Lower leg skin (tissue), 3 donors: Measurements from ENCODE around the gene FTCDNL1.

Experiments used
- POLR2A ChIP-seq, 2 donors: fragments of 450-650 bp; IDR thresholded peaks; one replicate each; pipeline ENCODE4 v1.6.1; 2016 to 2017; ENCODE audit warnings: antibody characterized with exemption in 2 of 2, mild to moderate bottlenecking in 1 of 2, moderate library complexity in 1 of 2
- TF ChIP-seq, protein P1 (sequence below), 3 donors: fragments of 450-650 bp; IDR thresholded peaks; one replicate each; pipeline ENCODE4 v1.5.1; 2016; ENCODE audit warnings: antibody characterized with exemption in 3 of 3, mild to moderate bottlenecking in 3 of 3, moderate library complexity in 2 of 3

- TF ChIP-seq, protein P1, sequence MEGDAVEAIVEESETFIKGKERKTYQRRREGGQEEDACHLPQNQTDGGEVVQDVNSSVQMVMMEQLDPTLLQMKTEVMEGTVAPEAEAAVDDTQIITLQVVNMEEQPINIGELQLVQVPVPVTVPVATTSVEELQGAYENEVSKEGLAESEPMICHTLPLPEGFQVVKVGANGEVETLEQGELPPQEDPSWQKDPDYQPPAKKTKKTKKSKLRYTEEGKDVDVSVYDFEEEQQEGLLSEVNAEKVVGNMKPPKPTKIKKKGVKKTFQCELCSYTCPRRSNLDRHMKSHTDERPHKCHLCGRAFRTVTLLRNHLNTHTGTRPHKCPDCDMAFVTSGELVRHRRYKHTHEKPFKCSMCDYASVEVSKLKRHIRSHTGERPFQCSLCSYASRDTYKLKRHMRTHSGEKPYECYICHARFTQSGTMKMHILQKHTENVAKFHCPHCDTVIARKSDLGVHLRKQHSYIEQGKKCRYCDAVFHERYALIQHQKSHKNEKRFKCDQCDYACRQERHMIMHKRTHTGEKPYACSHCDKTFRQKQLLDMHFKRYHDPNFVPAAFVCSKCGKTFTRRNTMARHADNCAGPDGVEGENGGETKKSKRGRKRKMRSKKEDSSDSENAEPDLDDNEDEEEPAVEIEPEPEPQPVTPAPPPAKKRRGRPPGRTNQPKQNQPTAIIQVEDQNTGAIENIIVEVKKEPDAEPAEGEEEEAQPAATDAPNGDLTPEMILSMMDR (IDR thresholded peaks at IDR 0.05): no peak
- no peak for TF ChIP-seq POLR2A (IDR thresholded peaks at IDR 0.05)
These were observed 20.5 kb downstream of the FTCDNL1 start for GRCh38 chr2:199830531-199830930.
